Fibroblast of skin of scalp (primary cell): Measurements from ENCODE around the gene RNPEP.
A peak's percentile ranks its signal among the peaks of the same experiment; 100 is the strongest.

Source experiments
- DNase-seq: peaks from one replicate; pipeline ENCODE4 v3.0.0-alpha.2; 2013

RNPEP gene

GRCh38 chr1:201964261-201964660, 18.2 kb upstream of the RNPEP start:
- peak; percentile 75 for DNase-seq

- DNase-seq, result no peak
Observed at GRCh38 chr1:201966171-201966570, 16.3 kb upstream of the RNPEP start.

- DNase-seq, result no peak
Observed at GRCh38 chr1:201968202-201968925, 14.1 kb upstream of the RNPEP start.

- DNase-seq, result peak; percentile 57
Observed at GRCh38 chr1:201970334-201971159, 11.9 kb upstream of the RNPEP start.

GRCh38 chr1:201982082-201982622, 296 bp upstream of the RNPEP start:
- no peak for DNase-seq

- no peak for DNase-seq
Observed at GRCh38 chr1:201983380-201983805, 945 bp downstream of the RNPEP start.

GRCh38 chr1:201984446-201984845, 2.0 kb downstream of the RNPEP start:
- DNase-seq, result no peak

GRCh38 chr1:201985355-201985754, 2.9 kb downstream of the RNPEP start:
- no peak for DNase-seq

GRCh38 chr1:201988601-201989000, 6.2 kb downstream of the RNPEP start:
- DNase-seq, result no peak

- no peak for DNase-seq
Observed at GRCh38 chr1:201989354-201990128, 7.1 kb downstream of the RNPEP start.

- DNase-seq, result no peak
Observed at GRCh38 chr1:201990427-201990826, 8.0 kb downstream of the RNPEP start.

GRCh38 chr1:201999625-202000238, 17.3 kb downstream of the RNPEP start:
- DNase-seq, result peak; percentile 45

- DNase-seq, result no peak
Observed at GRCh38 chr1:202002507-202002906, 20.1 kb downstream of the RNPEP start.

GRCh38 chr1:202004711-202005110, 22.3 kb downstream of the RNPEP start:
- no peak for DNase-seq

- DNase-seq, result peak; percentile 46
Observed at GRCh38 chr1:202005958-202006357, 23.5 kb downstream of the RNPEP start.

GRCh38 chr1:202007304-202007703, 24.9 kb downstream of the RNPEP start:
- DNase-seq, result no peak

GRCh38 chr1:202007805-202008489, 25.5 kb downstream of the RNPEP start:
- peak; percentile 35 for DNase-seq

GRCh38 chr1:202009326-202010179, 27.1 kb downstream of the RNPEP start:
- peak; percentile 80 for DNase-seq

- no peak for DNase-seq
Observed at GRCh38 chr1:202010180-202011015, 27.9 kb downstream of the RNPEP start, which contains the start of gene ELF3. ELF3 (plus strand) TSS chr1:202010587; CDS start chr1:202011137, 550 bp downstream.

GRCh38 chr1:202011994-202012393, 29.5 kb downstream of the RNPEP start:
- no peak for DNase-seq
